Activated T-cell treated with anti-CD3 and anti-CD28 coated beads, Interleukin-2, amount 50 U/mL, for 4 hours (primary cell): ENCODE results near the gene TRIM10. TPM values are rescaled to one million over a fixed set of nuclear protein-coding genes. Genes with fewer than 3 reads are reported as not detected.
"Not testable (repeated sequence)": the region's sequence is repeated elsewhere in the genome, so short reads cannot be mapped to it uniquely, and the experiment has no call there.

Experiments
- ATAC-seq, 2 donors: fragments of 200-7000 bp; cut with Tn5 transposase; one replicate each; pipeline ENCODE4 v1.10.0; 2021
- DNase-seq: peaks from one replicate; pipeline ENCODE4 v3.0.0-alpha.2; 2020
- H3K27me3 Mint-ChIP-seq: one replicate; pipeline ENCODE4 v1.8.0; 2021; ENCODE audit warnings: low read depth, mixed read lengths
- H3K36me3 Mint-ChIP-seq: one replicate; pipeline ENCODE4 v1.8.0; 2022; ENCODE audit warnings: mixed read lengths; ENCODE audit not compliant: insufficient read depth
- H3K4me1 Mint-ChIP-seq: one replicate; pipeline ENCODE4 v1.8.0; 2021; ENCODE audit warnings: low read depth, mixed read lengths
- H3K4me3 Mint-ChIP-seq: one replicate; pipeline ENCODE4 v1.8.0; 2021; ENCODE audit warnings: mild to moderate bottlenecking, moderate library complexity, mixed read lengths
- H3K9me3 Mint-ChIP-seq: one replicate; pipeline ENCODE4 v1.8.0; 2021; ENCODE audit warnings: mixed read lengths
- total RNA-seq, 3 donors: library from RNA; stranded (reverse); gene quantifications; one replicate each; pipeline ENCODE4 v1.2.1, GENCODE V29; 2021

Gene TRIM10
- total RNA-seq, 3 donors from 2014 or later = not detected

DNA sequence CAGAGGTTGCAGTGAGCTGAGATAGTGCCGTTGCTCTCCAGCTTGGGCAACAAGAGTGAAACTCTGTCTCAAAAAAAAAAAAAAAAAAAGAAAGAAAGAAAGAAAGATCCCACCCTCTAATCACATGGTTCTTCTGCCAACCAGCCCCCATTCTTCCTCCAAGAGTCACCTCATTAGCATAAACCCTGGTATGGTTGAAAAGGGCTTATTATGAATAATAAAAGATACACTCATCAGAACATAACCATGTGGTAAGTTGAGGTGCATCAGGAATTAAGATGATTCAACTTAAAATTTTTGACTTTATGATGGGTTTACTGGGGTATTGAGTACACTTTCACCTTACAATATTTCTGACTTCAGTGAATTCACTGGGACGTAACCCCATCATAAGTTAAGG is 25.9 kb downstream of the TRIM10 start:
- H3K4me1 Mint-ChIP-seq = peaks cover 7% of the 10 kb centered on the region
- no peak for DNase-seq
- H3K36me3 Mint-ChIP-seq = no peaks in the 10 kb centered on the region
- H3K27me3 Mint-ChIP-seq = peaks cover 43% of the 10 kb centered on the region
- H3K4me3 Mint-ChIP-seq = no peak overlapping the region
- no peaks in the 10 kb centered on the region for H3K9me3 Mint-ChIP-seq
- ATAC-seq = no peak

GRCh38 chr6:30131947-30132497 is 29.0 kb downstream of the TRIM10 start:
- no peaks in the 10 kb centered on the region for H3K36me3 Mint-ChIP-seq
- peaks cover 60% of the 10 kb centered on the region for H3K27me3 Mint-ChIP-seq
- ATAC-seq = no peak
- H3K4me3 Mint-ChIP-seq = no peak overlapping the region
- H3K4me1 Mint-ChIP-seq = peaks cover 8% of the 10 kb centered on the region
- H3K9me3 Mint-ChIP-seq = no peaks in the 10 kb centered on the region
- no peak for DNase-seq

DNA sequence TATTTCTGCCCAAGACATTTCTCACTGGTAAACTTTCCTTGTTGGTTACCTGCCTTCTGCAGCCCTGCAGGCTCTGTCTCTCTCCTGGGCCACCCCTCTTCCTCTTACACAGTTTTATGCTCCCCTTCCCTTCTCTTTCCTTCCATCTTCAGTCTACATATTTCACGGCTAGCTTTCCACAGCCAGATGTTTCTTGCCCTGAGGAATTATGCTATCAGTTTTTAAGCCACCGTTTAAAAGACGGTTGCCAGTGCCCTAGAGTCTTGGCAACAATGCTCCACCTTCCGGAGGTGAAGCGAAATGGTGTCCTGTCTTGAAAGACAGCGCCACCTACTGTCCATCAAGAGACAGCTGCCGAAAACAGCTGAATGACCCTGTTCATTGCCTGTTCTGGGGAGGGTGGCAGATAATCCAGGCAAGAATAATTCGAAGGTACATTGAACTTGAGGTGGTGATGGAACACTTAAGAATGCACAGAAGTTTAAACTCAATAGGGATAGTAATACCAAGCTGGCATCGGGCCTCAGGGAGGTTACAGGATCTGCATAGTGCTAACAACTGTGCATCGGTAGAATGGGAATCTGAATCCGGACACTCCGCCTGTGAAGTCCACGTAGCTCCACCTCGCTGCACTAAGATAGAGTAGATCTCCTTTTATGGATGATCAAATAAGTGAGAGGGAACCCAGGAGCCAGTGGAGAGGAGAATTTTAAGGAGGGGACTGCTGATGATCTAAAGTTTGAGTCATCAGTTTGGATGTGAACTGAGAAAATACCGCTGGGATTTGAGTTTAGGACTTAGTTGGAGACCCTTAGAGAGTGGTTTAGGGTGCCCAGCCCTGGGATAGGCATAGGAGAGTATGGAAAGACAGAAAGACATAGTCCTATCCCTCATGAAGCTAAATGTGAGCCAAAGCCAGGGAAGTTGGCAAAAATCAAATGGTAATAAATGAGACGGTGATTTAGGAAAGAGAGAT is 29.8 kb downstream of the TRIM10 start:
- DNase-seq = peak; percentile 55
- ATAC-seq = peak; percentile 88 to 93
- Mint-ChIP-seq H3K4me3 (no peak overlapping the region), H3K9me3 (no peaks in the 10 kb centered on the region), H3K36me3 (no peaks in the 10 kb centered on the region), H3K27me3 (peaks cover 66% of the 10 kb centered on the region), H3K4me1 (peaks cover 8% of the 10 kb centered on the region)

DNA sequence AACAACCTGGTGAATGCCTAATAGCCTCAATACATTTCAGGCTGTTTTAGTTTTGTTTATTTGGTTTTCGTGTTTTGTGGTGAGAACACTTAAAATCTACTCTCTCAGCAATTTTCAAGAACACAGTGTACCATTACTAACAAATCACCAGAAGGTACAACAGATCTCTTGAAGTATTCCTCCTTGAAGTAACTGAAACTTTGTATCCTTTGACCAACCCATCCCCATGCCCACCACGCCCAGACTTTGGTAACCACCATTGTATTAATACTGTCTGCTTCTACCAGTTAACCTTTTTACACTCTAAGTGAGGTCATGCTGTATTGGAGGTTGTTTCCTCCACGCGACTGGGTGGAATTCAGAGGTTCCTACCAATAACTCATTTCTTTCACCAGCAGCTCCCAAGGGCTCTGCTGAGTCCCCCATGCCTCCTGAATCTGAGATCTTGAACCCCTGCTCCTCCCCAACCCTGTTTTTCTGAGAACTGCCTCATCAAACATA is 30.8 kb downstream of the TRIM10 start:
- Mint-ChIP-seq H3K4me1 (peaks cover 8% of the 10 kb centered on the region), H3K27me3 (peaks cover 72% of the 10 kb centered on the region), H3K9me3 (no peaks in the 10 kb centered on the region), H3K4me3 (no peak overlapping the region), H3K36me3 (no peaks in the 10 kb centered on the region)
- ATAC-seq = no peak
- DNase-seq = no peak

- no peak overlapping the region for H3K4me3 Mint-ChIP-seq
- no peak for DNase-seq
- ATAC-seq = peak; percentile 55 to 61
- peaks cover 8% of the 10 kb centered on the region for H3K4me1 Mint-ChIP-seq
- peaks cover 75% of the 10 kb centered on the region for H3K27me3 Mint-ChIP-seq
- no peaks in the 10 kb centered on the region for H3K9me3 Mint-ChIP-seq
- no peaks in the 10 kb centered on the region for H3K36me3 Mint-ChIP-seq
Observed at GRCh38 chr6:30129265-30130178, 31.5 kb downstream of the TRIM10 start.

DNA sequence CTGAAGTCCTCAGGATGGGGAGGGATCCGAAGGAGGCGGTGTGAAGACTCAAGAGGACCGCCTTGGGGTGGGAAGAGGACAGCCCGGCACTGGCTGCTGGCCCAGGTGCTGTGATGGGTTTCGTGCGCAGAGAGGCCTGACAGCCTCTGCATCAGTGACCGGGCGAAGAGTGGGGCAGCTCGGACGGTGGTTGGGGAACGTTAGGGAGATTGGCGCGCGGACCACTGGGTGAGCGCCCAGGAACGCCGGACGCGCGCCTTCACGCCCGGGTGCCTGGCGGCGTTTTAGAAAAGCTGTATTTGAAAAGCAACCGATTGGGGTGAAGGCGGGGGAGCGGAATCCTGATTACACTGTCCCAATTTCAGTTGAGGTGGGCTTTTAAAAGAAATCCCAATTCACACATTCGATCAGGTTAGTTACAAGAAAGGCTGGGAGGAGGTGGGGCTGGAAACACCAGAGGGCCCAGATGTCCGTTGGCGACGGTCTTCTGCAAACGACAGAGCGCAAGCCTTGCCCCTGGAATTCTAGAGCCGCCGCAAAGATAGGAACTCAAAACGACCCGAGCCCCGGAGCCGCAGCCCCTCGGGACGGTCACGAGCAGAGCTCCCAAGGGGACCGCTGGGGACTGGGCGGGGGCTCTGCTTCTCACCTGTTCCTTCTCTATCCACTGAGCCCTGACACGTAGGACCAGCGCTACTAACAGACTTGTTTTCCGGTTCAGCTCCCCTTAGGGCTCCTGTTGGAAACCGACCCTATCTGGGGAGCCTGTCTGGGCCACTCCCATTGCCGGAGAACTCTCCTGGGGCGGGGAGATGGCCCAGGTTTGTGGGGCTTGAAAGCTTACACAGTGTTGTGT is 33.5 kb downstream of the TRIM10 start:
- DNase-seq (no peak), ATAC-seq (peak in 1 of 2 donors; percentile 32)
- Mint-ChIP-seq H3K4me3 (no peak overlapping the region), H3K36me3 (no peaks in the 10 kb centered on the region), H3K4me1 (peaks cover 8% of the 10 kb centered on the region), H3K27me3 (peaks cover 68% of the 10 kb centered on the region), H3K9me3 (no peaks in the 10 kb centered on the region)

GRCh38 chr6:30122515-30122914 is 38.5 kb downstream of the TRIM10 start:
- H3K4me3 Mint-ChIP-seq = no peak overlapping the region
- H3K9me3 Mint-ChIP-seq = no peaks in the 10 kb centered on the region
- ATAC-seq (no peak), DNase-seq (no peak)
- H3K27me3 Mint-ChIP-seq = peaks cover 32% of the 10 kb centered on the region
- H3K36me3 Mint-ChIP-seq = no peaks in the 10 kb centered on the region
- no peaks in the 10 kb centered on the region for H3K4me1 Mint-ChIP-seq

GRCh38 chr6:30121446-30122366 is 39.3 kb downstream of the TRIM10 start:
- DNase-seq = no peak
- no peaks in the 10 kb centered on the region for H3K4me1 Mint-ChIP-seq
- no peaks in the 10 kb centered on the region for H3K9me3 Mint-ChIP-seq
- H3K36me3 Mint-ChIP-seq = no peaks in the 10 kb centered on the region
- H3K27me3 Mint-ChIP-seq = peaks cover 28% of the 10 kb centered on the region
- H3K4me3 Mint-ChIP-seq = no peak overlapping the region
- no peak for ATAC-seq

DNA sequence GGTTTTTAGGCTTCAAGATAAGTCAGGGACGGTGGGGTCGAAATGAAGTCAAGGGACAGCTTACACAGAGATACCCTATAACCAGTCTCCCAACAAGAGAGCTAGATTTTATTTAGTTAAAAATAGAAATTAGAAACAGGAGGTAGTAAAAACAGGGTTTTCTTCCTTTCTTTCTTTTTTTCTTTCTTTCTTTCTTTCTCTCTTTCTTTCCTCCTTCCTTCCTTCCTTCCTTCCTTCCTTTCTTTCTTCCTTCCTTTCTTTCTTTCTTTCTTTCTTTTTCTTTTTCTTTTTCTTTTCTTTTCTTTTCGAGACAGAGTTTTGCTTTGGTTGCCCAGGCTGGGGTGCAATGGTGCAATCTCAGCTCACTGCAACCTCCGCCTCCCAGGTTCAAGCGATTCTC is 42.3 kb downstream of the TRIM10 start:
- DNase-seq, ATAC-seq, H3K9me3 Mint-ChIP-seq, H3K4me1 Mint-ChIP-seq, H3K4me3 Mint-ChIP-seq, H3K36me3 Mint-ChIP-seq: not testable (repeated sequence)
- H3K27me3 Mint-ChIP-seq = peaks cover 15% of the 10 kb centered on the region

- H3K4me1 Mint-ChIP-seq = peaks cover 5% of the 10 kb centered on the region
- peaks cover 24% of the 10 kb centered on the region for H3K27me3 Mint-ChIP-seq
- no peak for DNase-seq
- no peaks in the 10 kb centered on the region for H3K9me3 Mint-ChIP-seq
- H3K4me3 Mint-ChIP-seq = no peak overlapping the region
- H3K36me3 Mint-ChIP-seq = no peaks in the 10 kb centered on the region
- ATAC-seq = no peak
Observed at GRCh38 chr6:30116724-30117123, 44.3 kb downstream of the TRIM10 start.

GRCh38 chr6:30113841-30114240 is 47.2 kb downstream of the TRIM10 start:
- Mint-ChIP-seq H3K36me3 (no peaks in the 10 kb centered on the region), H3K9me3 (no peaks in the 10 kb centered on the region), H3K27me3 (peaks cover 42% of the 10 kb centered on the region), H3K4me1 (peaks cover 5% of the 10 kb centered on the region), H3K4me3 (no peak overlapping the region)
- no peak for DNase-seq
- ATAC-seq = no peak

GRCh38 chr6:30113003-30113759 is 47.8 kb downstream of the TRIM10 start, which contains the start of gene TRIM31:
Gene TRIM31, minus strand, starts transcription at chr6:30113090. Its CDS starts 285 bp downstream, at chr6:30112805.
- peak in 1 of 2 donors; percentile 52 for ATAC-seq

More at GRCh38 chr6:30113003-30113759, 47.8 kb downstream of the TRIM10 start, which contains the start of gene TRIM31:
- H3K4me3 Mint-ChIP-seq = no peak within 1 kb of the TSS
- peaks cover 47% of the 10 kb centered on the region for H3K27me3 Mint-ChIP-seq
- H3K9me3 Mint-ChIP-seq = no peaks in the 10 kb centered on the region
- no peak for DNase-seq
- H3K4me1 Mint-ChIP-seq = peaks cover 5% of the 10 kb centered on the region
- H3K36me3 Mint-ChIP-seq = no peaks in the 10 kb centered on the region
